DOHH2 (cell line): ENCODE results near the gene LAMA4.

Source experiments
- H3F3A ChIP-seq: fragments of 200-600 bp; sonication (generic), shearing (Covaris generic); 2 replicates; pipeline ENCODE4 v1.6.0; 2016; ENCODE audit warnings: antibody characterized with exemption, mild to moderate bottlenecking; ENCODE audit not compliant: control insufficient read depth, insufficient read depth
- H3K27ac ChIP-seq: fragments of 200-600 bp; sonication (generic); 2 replicates; pipeline ENCODE4 v1.5.1; 2014; ENCODE audit warnings: low read depth, mild to moderate bottlenecking, low read length, moderate library complexity
- H3K27me3 ChIP-seq: fragments of 200-600 bp; sonication (generic); 2 replicates; pipeline ENCODE4 v1.6.1; 2014; ENCODE audit warnings: mild to moderate bottlenecking, low read length, mixed read lengths; ENCODE audit not compliant: control insufficient read depth
- H3K36me3 ChIP-seq: fragments of 200-600 bp; sonication (generic); 2 replicates; pipeline ENCODE4 v1.6.1; 2014; ENCODE audit warnings: mild to moderate bottlenecking, low read length, moderate library complexity, mixed read lengths; ENCODE audit not compliant: control insufficient read depth
- H3K4me1 ChIP-seq: fragments of 200-600 bp; sonication (generic); 2 replicates; pipeline ENCODE4 v1.6.1; 2014; ENCODE audit warnings: mild to moderate bottlenecking, low read length, mixed read lengths; ENCODE audit not compliant: control insufficient read depth
- H3K4me2 ChIP-seq: fragments of 200-600 bp; sonication (generic); 2 replicates; pipeline ENCODE4 v1.6.0; 2014; ENCODE audit warnings: mild to moderate bottlenecking, low read length, moderate library complexity
- H3K4me3 ChIP-seq: fragments of 200-600 bp; sonication (generic); 2 replicates; pipeline ENCODE4 v1.5.1; 2014; ENCODE audit warnings: mild to moderate bottlenecking, low read length, mixed read lengths
- H3K79me2 ChIP-seq: fragments of 200-600 bp; sonication (generic); 2 replicates; pipeline ENCODE4 v1.6.1; 2014; ENCODE audit warnings: mild to moderate bottlenecking, low read length, mixed read lengths; ENCODE audit not compliant: control insufficient read depth
- H3K9me2 ChIP-seq: fragments of 200-600 bp; sonication (generic); replicated peaks from 2 replicates; pipeline ENCODE4 v1.6.1; 2014; ENCODE audit warnings: mild to moderate bottlenecking, low read length, mixed read lengths; ENCODE audit not compliant: control insufficient read depth
- H3K9me3 ChIP-seq: fragments of 200-600 bp; sonication (generic); 2 replicates; pipeline ENCODE4 v1.6.1; 2014; ENCODE audit warnings: antibody characterized with exemption, low read length, mixed read lengths; ENCODE audit not compliant: control insufficient read depth, insufficient read depth
- H4K20me1 ChIP-seq: fragments of 200-600 bp; sonication (generic); 2 replicates; pipeline ENCODE4 v1.6.0; 2014; ENCODE audit warnings: low read depth, mild to moderate bottlenecking, antibody characterized with exemption, low read length, moderate library complexity; ENCODE audit not compliant: control insufficient read depth, insufficient read depth
- CTCF ChIP-seq: fragments of 200-600 bp; sonication (generic); IDR thresholded peaks from one replicate; pipeline ENCODE4 v1.5.1; 2014; ENCODE audit warnings: antibody characterized with exemption, mild to moderate bottlenecking, low read depth, low read length; ENCODE audit not compliant: poor library complexity, severe bottlenecking
- EZH2phosphoT487 ChIP-seq: fragments of 200-600 bp; sonication (generic); IDR thresholded peaks from 2 replicates; pipeline ENCODE4 v1.6.1; 2017; ENCODE audit warnings: borderline replicate concordance, mild to moderate bottlenecking, antibody characterized with exemption, low read length, moderate library complexity, mixed read lengths

The LAMA4 gene

GRCh38 chr6:112274774-112275173 lies 20.4 kb upstream of the LAMA4 start:
- Histone ChIP-seq H3K36me3 (no peaks in the 10 kb centered on the region), H3K79me2 (no peaks in the 10 kb centered on the region), H3F3A (no peaks in the 10 kb centered on the region), H3K9me2 (no peaks in the 10 kb centered on the region), H3K9me3 (no peaks in the 10 kb centered on the region), H3K4me3 (no peak overlapping the region), H3K4me2 (no peak overlapping the region), H3K27me3 (no peaks in the 10 kb centered on the region), H4K20me1 (no peaks in the 10 kb centered on the region), H3K27ac (no peak overlapping the region), H3K4me1 (no peaks in the 10 kb centered on the region)
- TF ChIP-seq EZH2phosphoT487: no peak
- no peak for TF ChIP-seq CTCF

GRCh38 chr6:112272799-112273198 lies 18.4 kb upstream of the LAMA4 start:
- TF ChIP-seq EZH2phosphoT487 (no peak), CTCF (no peak)
- no peaks in the 10 kb centered on the region for H3K27me3 ChIP-seq
- H3K4me2 ChIP-seq: no peak overlapping the region
- no peak overlapping the region for H3K27ac ChIP-seq
- no peaks in the 10 kb centered on the region for H3K36me3 ChIP-seq
- H3F3A ChIP-seq: no peaks in the 10 kb centered on the region
- H3K4me3 ChIP-seq: no peak overlapping the region
- no peaks in the 10 kb centered on the region for H3K4me1 ChIP-seq
- H4K20me1 ChIP-seq: no peaks in the 10 kb centered on the region
- no peaks in the 10 kb centered on the region for H3K9me3 ChIP-seq
- no peaks in the 10 kb centered on the region for H3K79me2 ChIP-seq
- no peaks in the 10 kb centered on the region for H3K9me2 ChIP-seq

GRCh38 chr6:112270756-112271155 lies 16.4 kb upstream of the LAMA4 start:
- TF ChIP-seq EZH2phosphoT487 (no peak), CTCF (no peak)
- Histone ChIP-seq H3K79me2 (no peaks in the 10 kb centered on the region), H3K9me3 (no peaks in the 10 kb centered on the region), H3K4me1 (no peaks in the 10 kb centered on the region), H3K27me3 (no peaks in the 10 kb centered on the region), H3K4me2 (no peak overlapping the region), H3K36me3 (no peaks in the 10 kb centered on the region), H3K4me3 (no peak overlapping the region), H3K9me2 (no peaks in the 10 kb centered on the region), H3F3A (no peaks in the 10 kb centered on the region), H4K20me1 (no peaks in the 10 kb centered on the region), H3K27ac (no peak overlapping the region)
